OCI-LY3 (cell line): ENCODE measurements around the gene MGA.

ENCODE experiments used
- H2AFZ ChIP-seq: fragments of 200-600, 300-600 bp; shearing (Covaris generic); 2 replicates; pipeline ENCODE4 v1.6.0; 2014; ENCODE audit warnings: antibody characterized with exemption, low read depth, low read length
- H3K27ac ChIP-seq: fragments of 200-600, 300-600 bp; sonication (generic); 2 replicates; pipeline ENCODE4 v1.5.1; 2014; ENCODE audit warnings: mild to moderate bottlenecking, low read length, moderate library complexity, mixed read lengths
- H3K27me3 ChIP-seq: fragments of 200-600, 300-600 bp; sonication (generic); 2 replicates; pipeline ENCODE4 v1.6.1; 2014; ENCODE audit warnings: low read depth, low read length, mixed read lengths
- H3K36me3 ChIP-seq: fragments of 200-600, 300-600 bp; sonication (generic); replicated peaks from 2 replicates; pipeline ENCODE3; 2014; ENCODE audit warnings: low read depth, low read length, mixed read lengths
- H3K4me1 ChIP-seq: fragments of 300-600, 200-600 bp; sonication (generic); 2 replicates; pipeline ENCODE4 v1.6.1; 2014; ENCODE audit warnings: low read length, mixed read lengths
- H3K4me2 ChIP-seq: fragments of 200-600, 300-600 bp; sonication (generic); 2 replicates; pipeline ENCODE4 v1.6.1; 2014; ENCODE audit warnings: low read length, mixed read lengths
- H3K4me3 ChIP-seq: fragments of 300-600, 200-600 bp; sonication (generic); 2 replicates; pipeline ENCODE4 v1.5.1; 2014; ENCODE audit warnings: antibody characterized with exemption, mild to moderate bottlenecking, low read length, moderate library complexity
- H3K79me2 ChIP-seq: fragments of 300-600, 200-600 bp; shearing (Covaris generic); 2 replicates; pipeline ENCODE4 v1.6.1; 2014; ENCODE audit warnings: mild to moderate bottlenecking, low read length, mixed read lengths
- H3K9ac ChIP-seq: fragments of 300-600, 200-600 bp; shearing (Covaris generic); 2 replicates; pipeline ENCODE4 v1.6.0; 2014; ENCODE audit warnings: mild to moderate bottlenecking, low read length, moderate library complexity
- H3K9me3 ChIP-seq: fragments of 200-600, 300-600 bp; shearing (Covaris generic); 2 replicates; pipeline ENCODE4 v1.6.1; 2014; ENCODE audit warnings: low read length, mixed read lengths; ENCODE audit not compliant: insufficient read depth
- H4K20me1 ChIP-seq: fragments of 200-600, 300-600 bp; sonication (generic); 2 replicates; pipeline ENCODE4 v1.6.1; 2016; ENCODE audit warnings: low read length, mixed read lengths; ENCODE audit not compliant: insufficient read depth
- EZH2phosphoT487 ChIP-seq: fragments of 200-600 bp; shearing (Covaris generic); IDR thresholded peaks from 2 replicates; pipeline ENCODE4 v1.6.1; 2018; ENCODE audit warnings: antibody characterized with exemption, mixed run types, low read depth
- TF ChIP-seq, protein P1 (sequence below): fragments of 200-600, 300-600 bp; sonication (generic); IDR thresholded peaks from 2 replicates; pipeline ENCODE4 v1.5.1; 2014; ENCODE audit warnings: antibody characterized with exemption, low read length, low read depth

MGA gene

DNA sequence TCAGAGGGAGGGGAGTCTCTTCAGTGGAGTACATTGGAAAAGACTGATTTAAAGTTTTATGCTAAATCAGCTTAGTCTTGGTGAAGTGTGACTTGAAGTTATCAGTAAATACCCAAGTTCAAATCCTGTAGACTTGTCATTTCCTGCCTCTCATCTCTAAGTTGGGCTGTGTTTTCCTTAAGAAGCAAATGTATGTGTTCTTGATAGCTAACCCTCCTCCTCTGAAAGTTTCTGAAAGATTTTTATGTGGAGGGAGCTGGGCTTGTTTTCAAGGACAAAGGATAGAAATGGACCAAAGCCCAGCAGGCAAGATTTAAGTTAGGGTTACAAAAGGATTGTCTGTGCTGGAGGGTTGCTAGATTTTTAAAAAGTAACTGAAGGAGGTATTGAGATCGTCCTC lies 118.3 kb downstream of the MGA start:
- peaks cover 33% of the 10 kb centered on the region for H3K79me2 ChIP-seq
- H3K4me3 ChIP-seq, result no peak overlapping the region
- no peak overlapping the region for H3K27ac ChIP-seq
- H3K9me3 ChIP-seq, result no peaks in the 10 kb centered on the region
- H3K4me2 ChIP-seq, result no peak overlapping the region
- TF ChIP-seq, protein P1, sequence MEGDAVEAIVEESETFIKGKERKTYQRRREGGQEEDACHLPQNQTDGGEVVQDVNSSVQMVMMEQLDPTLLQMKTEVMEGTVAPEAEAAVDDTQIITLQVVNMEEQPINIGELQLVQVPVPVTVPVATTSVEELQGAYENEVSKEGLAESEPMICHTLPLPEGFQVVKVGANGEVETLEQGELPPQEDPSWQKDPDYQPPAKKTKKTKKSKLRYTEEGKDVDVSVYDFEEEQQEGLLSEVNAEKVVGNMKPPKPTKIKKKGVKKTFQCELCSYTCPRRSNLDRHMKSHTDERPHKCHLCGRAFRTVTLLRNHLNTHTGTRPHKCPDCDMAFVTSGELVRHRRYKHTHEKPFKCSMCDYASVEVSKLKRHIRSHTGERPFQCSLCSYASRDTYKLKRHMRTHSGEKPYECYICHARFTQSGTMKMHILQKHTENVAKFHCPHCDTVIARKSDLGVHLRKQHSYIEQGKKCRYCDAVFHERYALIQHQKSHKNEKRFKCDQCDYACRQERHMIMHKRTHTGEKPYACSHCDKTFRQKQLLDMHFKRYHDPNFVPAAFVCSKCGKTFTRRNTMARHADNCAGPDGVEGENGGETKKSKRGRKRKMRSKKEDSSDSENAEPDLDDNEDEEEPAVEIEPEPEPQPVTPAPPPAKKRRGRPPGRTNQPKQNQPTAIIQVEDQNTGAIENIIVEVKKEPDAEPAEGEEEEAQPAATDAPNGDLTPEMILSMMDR, result no peak
- TF ChIP-seq EZH2phosphoT487, result no peak
- H4K20me1 ChIP-seq, result no peaks in the 10 kb centered on the region
- no peak overlapping the region for H3K9ac ChIP-seq
- H3K4me1 ChIP-seq, result peaks cover 20% of the 10 kb centered on the region
- peaks cover 2% of the 10 kb centered on the region for H3K36me3 ChIP-seq
- no peak overlapping the region for H2AFZ ChIP-seq
- H3K27me3 ChIP-seq, result no peaks in the 10 kb centered on the region

DNA sequence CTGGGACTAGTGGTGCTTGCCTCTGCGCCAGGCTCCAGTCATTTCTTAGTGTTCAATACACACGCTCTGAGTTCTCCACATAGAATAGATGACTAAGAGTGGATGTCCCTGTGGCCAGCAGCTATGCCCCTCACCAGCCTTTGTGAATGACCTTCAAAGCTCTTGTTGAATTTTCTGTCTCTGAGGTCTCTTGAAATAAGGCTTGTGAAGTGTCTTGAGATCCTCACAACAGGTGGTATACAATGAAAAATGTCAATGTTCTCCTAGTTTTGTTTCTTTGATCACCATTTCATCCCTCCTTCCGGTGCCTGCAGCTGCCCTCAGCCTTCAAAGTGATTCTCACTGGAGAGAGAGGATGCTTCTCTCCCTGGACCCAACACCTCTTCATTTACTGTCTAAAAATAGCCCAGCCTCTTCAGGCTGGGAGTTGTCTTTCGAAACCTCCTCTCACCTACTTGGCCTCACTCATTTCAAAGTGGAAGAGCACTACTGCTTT lies 119.5 kb downstream of the MGA start:
- Histone ChIP-seq H4K20me1 (no peaks in the 10 kb centered on the region), H3K9ac (no peak overlapping the region), H3K4me2 (no peak overlapping the region), H3K27ac (no peak overlapping the region), H3K79me2 (peaks cover 38% of the 10 kb centered on the region), H2AFZ (no peak overlapping the region), H3K4me1 (peaks cover 19% of the 10 kb centered on the region), H3K27me3 (no peaks in the 10 kb centered on the region), H3K4me3 (no peak overlapping the region), H3K9me3 (no peaks in the 10 kb centered on the region), H3K36me3 (peaks cover 5% of the 10 kb centered on the region)
- no peak for TF ChIP-seq EZH2phosphoT487
- TF ChIP-seq, protein P1, result no peak

DNA sequence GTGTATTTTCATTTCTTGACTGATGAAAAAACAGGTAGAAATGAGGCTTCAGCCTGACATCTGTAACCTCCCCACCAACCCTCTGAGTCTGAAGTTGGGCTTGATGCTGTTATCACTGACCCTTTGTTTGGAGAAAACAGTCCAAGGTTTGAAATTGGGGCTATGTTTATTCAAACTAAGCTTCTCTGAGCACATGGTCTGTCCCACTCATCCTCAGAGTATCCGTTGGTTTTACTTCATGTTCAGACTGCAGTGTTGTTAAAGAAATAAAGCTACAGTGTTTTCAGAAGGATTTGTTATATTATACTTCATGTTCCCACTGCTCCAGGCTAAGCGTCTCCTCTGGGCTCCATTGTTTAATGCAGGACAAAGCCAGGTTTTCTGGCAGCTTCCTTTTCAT lies 120.1 kb downstream of the MGA start:
- Histone ChIP-seq H3K27me3 (no peaks in the 10 kb centered on the region), H2AFZ (no peak overlapping the region), H3K36me3 (peaks cover 5% of the 10 kb centered on the region), H3K9me3 (no peaks in the 10 kb centered on the region), H3K27ac (no peak overlapping the region), H4K20me1 (no peaks in the 10 kb centered on the region), H3K4me1 (peaks cover 19% of the 10 kb centered on the region), H3K4me2 (no peak overlapping the region), H3K4me3 (no peak overlapping the region), H3K9ac (no peak overlapping the region), H3K79me2 (peaks cover 33% of the 10 kb centered on the region)
- TF ChIP-seq, protein P1, result no peak
- no peak for TF ChIP-seq EZH2phosphoT487

DNA sequence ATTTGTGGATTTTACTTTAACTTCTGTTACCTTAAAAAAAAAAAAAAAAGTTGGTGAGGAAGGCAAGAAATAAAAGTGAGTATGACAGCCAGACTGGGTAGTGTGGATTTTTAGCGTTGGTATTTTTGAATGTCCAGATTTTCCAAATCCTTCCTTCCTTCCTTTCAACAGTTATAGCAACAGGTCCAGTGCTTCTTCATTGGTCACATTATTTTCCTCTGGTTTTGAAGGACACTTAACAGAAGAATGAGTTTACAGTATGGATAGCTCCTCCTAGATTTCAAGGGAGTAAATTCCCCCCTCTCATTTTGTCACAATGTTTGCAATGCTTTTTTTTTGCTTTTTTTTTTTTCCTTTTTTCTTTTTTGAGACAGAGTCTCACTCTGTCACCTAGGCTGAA lies 120.5 kb downstream of the MGA start:
- no peak overlapping the region for H3K4me3 ChIP-seq
- H3K4me2 ChIP-seq, result no peak overlapping the region
- no peaks in the 10 kb centered on the region for H3K9me3 ChIP-seq
- H3K4me1 ChIP-seq, result peaks cover 14% of the 10 kb centered on the region
- peaks cover 28% of the 10 kb centered on the region for H3K79me2 ChIP-seq
- H4K20me1 ChIP-seq, result no peaks in the 10 kb centered on the region
- no peak overlapping the region for H3K27ac ChIP-seq
- no peak overlapping the region for H2AFZ ChIP-seq
- no peaks in the 10 kb centered on the region for H3K27me3 ChIP-seq
- peaks cover 5% of the 10 kb centered on the region for H3K36me3 ChIP-seq
- no peak overlapping the region for H3K9ac ChIP-seq
- no peak for TF ChIP-seq EZH2phosphoT487
- TF ChIP-seq, protein P1, result no peak
